IPS DF 6.9 (cell line): ENCODE measurements around the gene SYNJ2BP.
"Not testable (repeated sequence)": the region's sequence is repeated elsewhere in the genome, so short reads cannot be mapped to it uniquely, and the experiment has no call there.

Source experiments
- DNase-seq: peaks from one replicate; pipeline ENCODE4 v3.0.0-alpha.2; 2013; ENCODE audit warnings: low read depth, low spot score
- H3K27ac ChIP-seq: one replicate; pipeline ENCODE4 v1.5.1; 2013; ENCODE audit warnings: low read length, control low read depth
- H3K27me3 ChIP-seq: 2 replicates; pipeline ENCODE4 v1.6.1; 2013; ENCODE audit warnings: mild to moderate bottlenecking, low read length; ENCODE audit not compliant: control insufficient read depth, insufficient read depth
- H3K36me3 ChIP-seq: 2 replicates; pipeline ENCODE4 v1.6.1; 2013; ENCODE audit warnings: low read length; ENCODE audit not compliant: control insufficient read depth, insufficient read depth
- H3K4me1 ChIP-seq: 2 replicates; pipeline ENCODE4 v1.6.1; 2013; ENCODE audit warnings: low read length; ENCODE audit not compliant: control insufficient read depth, insufficient read depth
- H3K4me3 ChIP-seq: 2 replicates; pipeline ENCODE4 v1.5.1; 2013; ENCODE audit warnings: mild to moderate bottlenecking, low read length
- H3K9me3 ChIP-seq: 2 replicates; pipeline ENCODE4 v1.6.1; 2013; ENCODE audit warnings: low read length, inconsistent platforms; ENCODE audit not compliant: control insufficient read depth, insufficient read depth
- WGBS: extraction: QIAGEN DNeasy Blood & Tissue Kit; methylation state at CpG from one replicate; pipeline ENCODE4 v1.1.7; 2013; ENCODE audit warnings: mixed read lengths, missing lambda C conversion rate; ENCODE audit not compliant: insufficient read length, insufficient coverage; 5-methylcytosine and 5-hydroxymethylcytosine counted together

Gene SYNJ2BP

GRCh38 chr14:70419270-70419931, 2.5 kb upstream of the SYNJ2BP start:
- not testable (repeated sequence) for H3K9me3 ChIP-seq, H3K27me3 ChIP-seq, DNase-seq, H3K27ac ChIP-seq, H3K4me3 ChIP-seq, H3K4me1 ChIP-seq, H3K36me3 ChIP-seq
- WGBS: no CpG with 5 or more reads among the region's 4 CpGs

- WGBS: no CpG with 5 or more reads among the region's 9 CpGs
- Histone ChIP-seq H3K27ac (no peak overlapping the region), H3K9me3 (no peaks in the 10 kb centered on the region), H3K4me3 (peak overlapping the region; percentile 72), H3K27me3 (no peaks in the 10 kb centered on the region), H3K36me3 (no peaks in the 10 kb centered on the region), H3K4me1 (no peaks in the 10 kb centered on the region)
- DNase-seq: no peak
These were observed 559 bp downstream of the SYNJ2BP start for GRCh38 chr14:70416338-70416724.

- Histone ChIP-seq H3K9me3 (no peaks in the 10 kb centered on the region), H3K36me3 (no peaks in the 10 kb centered on the region), H3K27ac (no peak overlapping the region), H3K4me1 (no peaks in the 10 kb centered on the region), H3K27me3 (no peaks in the 10 kb centered on the region), H3K4me3 (no peak overlapping the region)
- no peak for DNase-seq
- WGBS: no CpG with 5 or more reads among the region's 2 CpGs
These were observed 1.1 kb downstream of the SYNJ2BP start for GRCh38 chr14:70415788-70416187.

GRCh38 chr14:70407621-70408020, 9.3 kb downstream of the SYNJ2BP start:
- Histone ChIP-seq H3K27me3 (no peaks in the 10 kb centered on the region), H3K36me3 (no peaks in the 10 kb centered on the region), H3K4me3 (no peak overlapping the region), H3K27ac (no peak overlapping the region), H3K9me3 (no peaks in the 10 kb centered on the region), H3K4me1 (no peaks in the 10 kb centered on the region; the same call in 1 of the 2 replicates)
- no peak for DNase-seq
- no CpG with 5 or more reads among the region's 4 CpGs for WGBS

GRCh38 chr14:70406216-70406615, 10.7 kb downstream of the SYNJ2BP start:
- H3K36me3 ChIP-seq, H3K9me3 ChIP-seq, H3K27me3 ChIP-seq, H3K4me3 ChIP-seq, H3K4me1 ChIP-seq, DNase-seq, H3K27ac ChIP-seq: not testable (repeated sequence)
- WGBS: no CpG with 5 or more reads among the region's 4 CpGs

- not testable (repeated sequence) for H3K27ac ChIP-seq, H3K4me1 ChIP-seq, H3K27me3 ChIP-seq, H3K36me3 ChIP-seq, DNase-seq, H3K4me3 ChIP-seq, H3K9me3 ChIP-seq
- WGBS: no CpG with 5 or more reads among the region's 4 CpGs
These were observed 13.6 kb downstream of the SYNJ2BP start for GRCh38 chr14:70403335-70403734.

- WGBS: no CpG with 5 or more reads among the region's 4 CpGs
These were observed 15.2 kb downstream of the SYNJ2BP start for GRCh38 chr14:70401643-70402042.

GRCh38 chr14:70398706-70399431, 18.0 kb downstream of the SYNJ2BP start:
- H3K27ac ChIP-seq: no peak overlapping the region
- no CpG with 5 or more reads among the region's 23 CpGs for WGBS
- no peaks in the 10 kb centered on the region for H3K36me3 ChIP-seq
- no peaks in the 10 kb centered on the region for H3K27me3 ChIP-seq
- peaks cover 2% of the 10 kb centered on the region; the same call in 1 of the 2 replicates for H3K4me1 ChIP-seq
- no peaks in the 10 kb centered on the region for H3K9me3 ChIP-seq
- DNase-seq: no peak
- no peak overlapping the region for H3K4me3 ChIP-seq

More at GRCh38 chr14:70401643-70402042, 15.2 kb downstream of the SYNJ2BP start:
- H3K27ac ChIP-seq: no peak overlapping the region
- DNase-seq: no peak
- H3K36me3 ChIP-seq: no peaks in the 10 kb centered on the region
- peaks cover 2% of the 10 kb centered on the region; the same call in 1 of the 2 replicates for H3K4me1 ChIP-seq
- H3K27me3 ChIP-seq: no peaks in the 10 kb centered on the region
- no peak overlapping the region for H3K4me3 ChIP-seq
- no peaks in the 10 kb centered on the region for H3K9me3 ChIP-seq

GRCh38 chr14:70398280-70398679, 18.6 kb downstream of the SYNJ2BP start:
- WGBS: no CpG with 5 or more reads among the region's 2 CpGs
- H3K36me3 ChIP-seq: no peaks in the 10 kb centered on the region
- no peak overlapping the region for H3K27ac ChIP-seq
- DNase-seq: no peak
- peaks cover 2% of the 10 kb centered on the region; the same call in 1 of the 2 replicates for H3K4me1 ChIP-seq
- no peaks in the 10 kb centered on the region for H3K27me3 ChIP-seq
- H3K4me3 ChIP-seq: no peak overlapping the region
- H3K9me3 ChIP-seq: no peaks in the 10 kb centered on the region

GRCh38 chr14:70397746-70398145, 19.1 kb downstream of the SYNJ2BP start:
- H3K36me3 ChIP-seq: no peaks in the 10 kb centered on the region
- no CpG with 5 or more reads among the region's 2 CpGs for WGBS
- no peaks in the 10 kb centered on the region for H3K9me3 ChIP-seq
- H3K4me1 ChIP-seq: peaks cover 2% of the 10 kb centered on the region; the same call in 1 of the 2 replicates
- no peak overlapping the region for H3K27ac ChIP-seq
- H3K4me3 ChIP-seq: no peak overlapping the region
- H3K27me3 ChIP-seq: no peaks in the 10 kb centered on the region
- DNase-seq: no peak
